Measurements from ENCODE around the gene ZDHHC8.
"Not testable (repeated sequence)": the region's sequence is repeated elsewhere in the genome, so short reads cannot be mapped to it uniquely, and the experiment has no call there.

The ZDHHC8 gene

DNA sequence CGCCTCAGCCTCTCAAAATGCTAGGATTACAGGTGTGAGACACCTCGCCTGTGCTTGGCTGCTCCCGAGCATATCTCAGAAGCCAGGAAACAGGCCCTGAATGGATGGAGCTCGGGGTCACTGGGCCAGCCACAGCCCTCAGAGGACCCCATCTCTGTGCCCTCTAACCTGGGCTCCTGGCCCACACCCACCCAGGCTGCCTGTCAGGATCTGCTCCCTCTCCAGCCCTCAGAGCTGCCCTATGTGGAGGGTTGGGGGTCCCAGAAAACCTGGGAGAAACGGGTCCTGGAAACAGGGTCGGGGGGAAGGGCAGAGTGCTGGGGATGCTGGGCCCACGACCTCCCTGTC lies 24.4 kb downstream of the ZDHHC8 start:
- H3K27ac ChIP-seq = no peak overlapping the region
- H3K36me3 ChIP-seq = no peaks in the 10 kb centered on the region
- H3K27me3 ChIP-seq (ENCODE audit: insufficient read depth, low read depth, severe bottlenecking) = no peaks in the 10 kb centered on the region
- no peak overlapping the region for H3K4me3 ChIP-seq (ENCODE audit: low read depth, low read length)
- TF ChIP-seq, protein P1, sequence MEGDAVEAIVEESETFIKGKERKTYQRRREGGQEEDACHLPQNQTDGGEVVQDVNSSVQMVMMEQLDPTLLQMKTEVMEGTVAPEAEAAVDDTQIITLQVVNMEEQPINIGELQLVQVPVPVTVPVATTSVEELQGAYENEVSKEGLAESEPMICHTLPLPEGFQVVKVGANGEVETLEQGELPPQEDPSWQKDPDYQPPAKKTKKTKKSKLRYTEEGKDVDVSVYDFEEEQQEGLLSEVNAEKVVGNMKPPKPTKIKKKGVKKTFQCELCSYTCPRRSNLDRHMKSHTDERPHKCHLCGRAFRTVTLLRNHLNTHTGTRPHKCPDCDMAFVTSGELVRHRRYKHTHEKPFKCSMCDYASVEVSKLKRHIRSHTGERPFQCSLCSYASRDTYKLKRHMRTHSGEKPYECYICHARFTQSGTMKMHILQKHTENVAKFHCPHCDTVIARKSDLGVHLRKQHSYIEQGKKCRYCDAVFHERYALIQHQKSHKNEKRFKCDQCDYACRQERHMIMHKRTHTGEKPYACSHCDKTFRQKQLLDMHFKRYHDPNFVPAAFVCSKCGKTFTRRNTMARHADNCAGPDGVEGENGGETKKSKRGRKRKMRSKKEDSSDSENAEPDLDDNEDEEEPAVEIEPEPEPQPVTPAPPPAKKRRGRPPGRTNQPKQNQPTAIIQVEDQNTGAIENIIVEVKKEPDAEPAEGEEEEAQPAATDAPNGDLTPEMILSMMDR (IDR thresholded peaks at IDR 0.05; ENCODE audit: low read depth, low read length) = no peak
- no peak for DNase-seq
- no peaks in the 10 kb centered on the region for H3K9me3 ChIP-seq (ENCODE audit: severe bottlenecking)

DNA sequence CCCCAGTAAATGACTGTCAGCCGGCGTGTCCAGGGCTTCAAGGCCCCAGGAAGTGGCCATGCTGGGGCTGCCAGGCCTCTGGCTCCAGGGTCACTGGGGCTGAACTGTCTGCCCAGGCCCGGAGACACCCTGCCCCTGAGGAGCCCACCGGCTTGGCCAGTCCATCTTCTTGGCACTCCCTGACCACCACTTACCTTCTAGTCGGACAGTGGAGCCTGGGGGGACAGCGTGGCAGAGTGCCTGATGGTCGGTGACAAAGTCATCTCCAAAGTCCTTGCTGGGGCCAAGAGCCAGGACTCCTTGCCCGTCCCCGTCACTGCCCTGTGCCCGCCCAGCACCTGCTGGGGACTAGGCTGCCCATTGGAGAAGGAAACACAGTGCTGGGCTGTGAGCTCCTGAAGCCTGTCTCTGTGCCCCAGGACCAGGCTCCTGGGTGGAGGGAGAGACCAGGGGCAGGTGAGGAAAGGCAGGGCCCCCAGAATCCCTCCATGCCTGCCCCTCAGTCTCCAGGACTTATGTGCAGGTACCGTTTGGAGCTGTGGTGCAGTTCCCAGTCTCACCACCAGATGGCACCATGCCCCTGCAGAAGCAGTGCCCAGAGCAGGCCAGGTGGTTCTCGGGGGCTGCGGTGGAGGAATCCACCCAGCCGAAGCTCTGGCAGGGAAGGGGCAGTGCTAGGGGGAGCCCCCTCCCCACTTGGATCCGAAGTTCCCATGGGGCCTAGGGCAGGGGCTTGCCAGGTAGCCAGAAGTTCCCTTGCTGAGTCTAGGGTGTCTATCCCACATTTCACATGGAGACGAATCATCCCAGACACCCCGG lies 25.2 kb downstream of the ZDHHC8 start:
- no peak overlapping the region for H3K4me3 ChIP-seq (ENCODE audit: low read depth, low read length)
- no peaks in the 10 kb centered on the region for H3K9me3 ChIP-seq (ENCODE audit: severe bottlenecking)
- H3K27me3 ChIP-seq (ENCODE audit: insufficient read depth, low read depth, severe bottlenecking) = no peaks in the 10 kb centered on the region
- no peak overlapping the region for H3K27ac ChIP-seq
- TF ChIP-seq, protein P1 (IDR thresholded peaks at IDR 0.05; ENCODE audit: low read depth, low read length) = peak; percentile 96
- no peaks in the 10 kb centered on the region for H3K36me3 ChIP-seq
- DNase-seq = peak; percentile 86

DNA sequence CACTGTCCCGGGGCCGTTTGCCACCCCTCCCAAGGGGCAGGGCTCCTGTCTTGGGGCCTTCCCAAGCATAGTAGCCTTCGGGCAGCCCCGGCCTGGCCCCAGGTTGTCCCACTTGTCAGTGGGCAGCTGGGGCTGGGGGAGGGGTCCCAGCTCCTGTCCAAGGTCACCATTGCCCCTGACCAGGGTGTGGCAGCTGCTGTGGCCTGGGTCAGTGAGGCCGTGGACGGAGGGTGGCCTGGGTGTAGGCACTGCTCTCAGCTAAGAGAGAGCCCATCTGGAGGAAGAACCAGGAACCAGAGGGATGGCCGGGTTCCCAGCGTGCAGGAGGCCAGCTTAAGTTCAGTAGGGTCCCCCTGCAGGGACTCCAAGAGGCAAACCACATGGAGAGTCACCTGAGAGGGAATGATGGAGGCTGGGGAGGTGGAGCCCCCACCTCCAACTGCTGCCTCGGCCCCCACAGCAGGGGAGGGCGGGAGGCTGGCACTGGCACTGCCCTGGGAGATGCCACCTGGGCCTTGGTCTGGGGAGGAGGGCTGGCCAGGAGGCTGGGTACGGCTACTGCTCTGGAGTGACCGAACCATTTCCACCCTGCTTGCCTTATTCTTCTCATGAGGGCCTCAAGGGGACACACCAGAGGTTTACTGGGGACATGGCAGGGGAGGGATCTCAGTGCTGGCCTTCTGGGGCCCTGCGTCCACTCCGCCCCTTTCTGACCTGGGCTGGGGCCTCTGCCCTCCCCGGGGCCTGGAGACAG lies 26.0 kb downstream of the ZDHHC8 start:
- Histone ChIP-seq H3K9me3 (ENCODE audit: severe bottlenecking) (no peaks in the 10 kb centered on the region), H3K27ac (no peak overlapping the region), H3K36me3 (no peaks in the 10 kb centered on the region), H3K27me3 (ENCODE audit: insufficient read depth, low read depth, severe bottlenecking) (no peaks in the 10 kb centered on the region), H3K4me3 (ENCODE audit: low read depth, low read length) (no peak overlapping the region)
- DNase-seq = no peak
- TF ChIP-seq, protein P1 (IDR thresholded peaks at IDR 0.05; ENCODE audit: low read depth, low read length) = no peak

DNA sequence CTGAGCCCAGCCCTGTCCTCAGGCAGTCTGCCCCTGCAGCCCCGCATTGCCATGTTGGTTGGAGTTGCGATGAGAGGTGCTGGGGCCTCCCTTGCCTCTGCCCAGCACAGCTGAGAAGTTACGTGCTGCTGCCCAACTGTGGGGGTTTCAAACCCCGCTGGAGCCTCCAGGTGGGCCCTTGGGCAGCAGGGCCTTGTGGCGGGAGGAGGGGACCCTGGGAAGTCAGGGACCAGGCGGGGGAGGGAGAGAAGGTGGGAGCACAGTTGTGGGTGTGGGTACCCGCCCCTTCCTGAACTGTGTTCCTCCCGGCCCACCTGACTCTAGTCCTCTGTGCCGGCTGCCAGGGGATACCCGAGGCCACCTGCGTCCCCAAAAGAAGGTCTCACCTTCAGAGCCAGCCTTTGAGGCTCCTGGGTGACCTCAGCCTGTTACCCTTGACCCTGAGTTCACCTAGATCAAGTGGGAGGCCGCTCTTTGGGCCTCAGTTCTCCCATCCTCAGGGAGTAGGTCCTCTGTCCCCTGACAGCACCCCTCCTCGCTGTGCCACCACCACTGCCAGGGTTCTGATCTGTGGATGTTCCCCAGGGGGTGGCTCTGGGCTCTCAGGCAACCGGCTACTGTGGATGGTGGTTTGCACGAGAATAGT lies 26.9 kb downstream of the ZDHHC8 start:
- Histone ChIP-seq H3K4me3 (ENCODE audit: low read depth, low read length) (no peak overlapping the region), H3K36me3 (no peaks in the 10 kb centered on the region), H3K9me3 (ENCODE audit: severe bottlenecking) (no peaks in the 10 kb centered on the region), H3K27ac (peak overlapping the region; percentile 23; the same call in 1 of the 2 replicates), H3K27me3 (ENCODE audit: insufficient read depth, low read depth, severe bottlenecking) (no peaks in the 10 kb centered on the region)
- no peak for DNase-seq
- TF ChIP-seq, protein P1 (IDR thresholded peaks at IDR 0.05; ENCODE audit: low read depth, low read length) = no peak

DNA sequence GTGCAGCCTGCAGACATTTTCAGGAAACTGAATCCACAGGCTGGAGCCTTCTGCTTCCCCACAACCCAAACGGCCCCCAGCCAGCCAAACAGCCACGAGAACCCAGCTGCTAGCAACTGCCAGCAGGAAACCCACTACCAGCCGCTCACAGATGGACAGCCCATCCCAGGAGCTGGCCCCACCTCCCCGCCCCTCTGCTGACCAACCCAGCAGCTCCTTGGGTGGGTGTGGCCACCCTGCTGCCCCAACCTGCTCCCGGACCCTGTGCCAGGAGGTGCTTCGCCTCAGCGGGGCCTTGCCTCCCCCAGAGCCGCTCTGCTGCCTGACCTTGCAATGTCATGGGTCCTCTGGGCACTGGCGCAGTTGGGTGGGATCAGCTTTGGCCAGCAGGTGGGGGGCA lies 27.5 kb downstream of the ZDHHC8 start:
- no peaks in the 10 kb centered on the region for H3K9me3 ChIP-seq (ENCODE audit: severe bottlenecking)
- no peak overlapping the region for H3K27ac ChIP-seq
- no peak overlapping the region for H3K4me3 ChIP-seq (ENCODE audit: low read depth, low read length)
- TF ChIP-seq, protein P1 (IDR thresholded peaks at IDR 0.05; ENCODE audit: low read depth, low read length) = no peak
- H3K36me3 ChIP-seq = no peaks in the 10 kb centered on the region
- no peaks in the 10 kb centered on the region for H3K27me3 ChIP-seq (ENCODE audit: insufficient read depth, low read depth, severe bottlenecking)
- peak; percentile 84 for DNase-seq

DNA sequence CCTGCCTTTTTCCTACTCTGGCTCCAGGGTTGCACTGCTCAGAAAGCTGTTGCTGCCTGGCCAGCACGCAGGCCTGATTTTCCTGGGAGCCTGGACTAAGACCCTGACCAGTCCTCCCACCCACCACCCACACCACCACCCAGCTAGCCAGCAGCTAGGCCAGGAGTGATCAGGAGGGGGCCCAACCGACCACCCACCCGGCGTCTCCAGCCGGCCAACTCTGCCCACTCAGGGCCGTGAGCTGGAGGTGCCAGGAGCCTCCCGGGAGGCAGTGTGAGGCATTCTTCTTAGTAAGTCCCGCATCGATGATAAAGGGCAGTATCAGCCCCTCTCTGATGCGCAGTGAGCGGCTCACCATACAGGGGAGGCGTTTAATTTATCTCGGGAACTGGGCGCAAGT lies 27.9 kb downstream of the ZDHHC8 start:
- not testable (repeated sequence) for H3K27ac ChIP-seq; H3K27me3 ChIP-seq (ENCODE audit: insufficient read depth, low read depth, severe bottlenecking); H3K36me3 ChIP-seq; H3K4me3 ChIP-seq (ENCODE audit: low read depth, low read length); DNase-seq; H3K9me3 ChIP-seq (ENCODE audit: severe bottlenecking)
